Glutamatergic neuron (in vitro differentiated cells): Measurements from ENCODE around the gene FAM163B. TPM values are rescaled to one million over a fixed set of nuclear protein-coding genes. Genes with fewer than 3 reads are reported as not detected.

Experiments
- DNase-seq: peaks from one replicate; pipeline ENCODE4 v3.0.0; 2022
- H3K27ac Mint-ChIP-seq: one replicate; pipeline ENCODE4 v1.8.0; 2020; ENCODE audit warnings: mild to moderate bottlenecking, mixed read lengths, inconsistent platforms; ENCODE audit not compliant: unreplicated experiment
- H3K27me3 Mint-ChIP-seq: one replicate; pipeline ENCODE4 v1.8.0; 2020; ENCODE audit warnings: mild to moderate bottlenecking, moderate library complexity, mixed read lengths, inconsistent platforms; ENCODE audit not compliant: unreplicated experiment
- H3K36me3 Mint-ChIP-seq: one replicate; pipeline ENCODE4 v1.8.0; 2020; ENCODE audit warnings: mild to moderate bottlenecking, mixed read lengths, inconsistent platforms; ENCODE audit not compliant: unreplicated experiment
- H3K4me1 Mint-ChIP-seq: one replicate; pipeline ENCODE4 v1.8.0; 2020; ENCODE audit warnings: mild to moderate bottlenecking, low read depth, mixed read lengths, inconsistent platforms; ENCODE audit not compliant: unreplicated experiment
- H3K4me3 Mint-ChIP-seq: one replicate; pipeline ENCODE4 v1.8.0; 2020; ENCODE audit warnings: mild to moderate bottlenecking, mixed read lengths, inconsistent platforms; ENCODE audit not compliant: unreplicated experiment
- H3K9me3 Mint-ChIP-seq: one replicate; pipeline ENCODE4 v1.8.0; 2020; ENCODE audit warnings: mild to moderate bottlenecking, moderate library complexity, mixed read lengths, inconsistent platforms; ENCODE audit not compliant: unreplicated experiment
- CTCF ChIP-seq: fragments of 200-600 bp; sonication (generic); IDR thresholded peaks from one replicate; pipeline ENCODE4 v1.5.0; 2021; ENCODE audit not compliant: partially characterized antibody, unreplicated experiment
- total RNA-seq: library from RNA; stranded (reverse); fragmentation: NEBNext Ultra II Directional; extraction: Animal tissue kit (Norgen Biotek cat#: 25700); gene quantifications from one replicate; pipeline ENCODE4 v1.2.1, GENCODE V29; 2021; ENCODE audit not compliant: unreplicated experiment

Gene FAM163B
- total RNA-seq, 1 donor from 2014 or later: 0.51 TPM

DNA sequence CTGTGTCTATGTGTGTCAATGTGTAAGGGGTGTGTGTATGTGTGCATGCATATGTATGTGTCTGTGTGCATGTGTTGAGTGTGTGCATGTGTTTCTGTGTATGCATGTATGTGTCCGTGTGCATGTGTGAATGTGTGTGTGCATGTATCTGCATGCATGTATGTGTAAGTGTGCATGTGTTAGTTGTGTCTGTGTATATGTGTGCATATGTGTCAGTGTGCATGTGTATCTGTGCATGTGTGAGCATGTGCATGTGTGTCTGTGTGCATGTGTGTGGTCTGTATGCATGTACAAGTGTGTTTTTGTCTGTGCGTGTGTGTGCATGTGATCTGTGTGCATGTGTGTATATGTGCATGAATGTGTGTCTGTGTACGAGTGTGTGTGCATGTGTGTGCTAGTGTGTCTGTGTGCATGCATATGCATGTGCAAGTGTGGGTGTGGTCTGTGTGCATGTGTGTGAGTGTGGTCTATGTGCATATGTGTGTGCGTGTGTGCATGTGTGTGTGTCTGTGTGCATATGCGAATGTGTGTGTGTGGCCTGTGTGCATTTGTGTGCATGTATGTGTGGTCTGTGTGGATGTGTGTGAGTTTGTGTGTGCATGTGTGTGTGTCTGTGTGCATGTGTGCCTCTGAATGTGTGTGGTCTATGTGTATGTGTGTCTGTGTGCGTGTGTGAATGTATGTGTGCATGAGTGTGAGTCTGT lies 9.6 kb downstream of the FAM163B start:
- Mint-ChIP-seq H3K4me3 (no peak overlapping the region), H3K27me3 (peaks cover 16% of the 10 kb centered on the region), H3K9me3 (peaks cover 14% of the 10 kb centered on the region), H3K4me1 (peaks cover 11% of the 10 kb centered on the region), H3K27ac (no peak overlapping the region), H3K36me3 (peaks cover 23% of the 10 kb centered on the region)
- no peak for DNase-seq
- TF ChIP-seq CTCF: no peak

- Mint-ChIP-seq H3K27ac (no peak overlapping the region), H3K36me3 (peaks cover 23% of the 10 kb centered on the region), H3K9me3 (peaks cover 15% of the 10 kb centered on the region), H3K4me3 (no peak overlapping the region), H3K27me3 (peaks cover 20% of the 10 kb centered on the region), H3K4me1 (peaks cover 8% of the 10 kb centered on the region)
- TF ChIP-seq CTCF: no peak
- no peak for DNase-seq
These were observed 10.2 kb downstream of the FAM163B start for GRCh38 chr9:133598978-133599377.

- Mint-ChIP-seq H3K9me3 (peaks cover 15% of the 10 kb centered on the region), H3K36me3 (peaks cover 23% of the 10 kb centered on the region), H3K4me1 (peaks cover 6% of the 10 kb centered on the region), H3K27ac (no peak overlapping the region), H3K27me3 (peaks cover 19% of the 10 kb centered on the region), H3K4me3 (no peak overlapping the region)
- no peak for TF ChIP-seq CTCF
- no peak for DNase-seq
These were observed 11.8 kb downstream of the FAM163B start for GRCh38 chr9:133597316-133597957.

DNA sequence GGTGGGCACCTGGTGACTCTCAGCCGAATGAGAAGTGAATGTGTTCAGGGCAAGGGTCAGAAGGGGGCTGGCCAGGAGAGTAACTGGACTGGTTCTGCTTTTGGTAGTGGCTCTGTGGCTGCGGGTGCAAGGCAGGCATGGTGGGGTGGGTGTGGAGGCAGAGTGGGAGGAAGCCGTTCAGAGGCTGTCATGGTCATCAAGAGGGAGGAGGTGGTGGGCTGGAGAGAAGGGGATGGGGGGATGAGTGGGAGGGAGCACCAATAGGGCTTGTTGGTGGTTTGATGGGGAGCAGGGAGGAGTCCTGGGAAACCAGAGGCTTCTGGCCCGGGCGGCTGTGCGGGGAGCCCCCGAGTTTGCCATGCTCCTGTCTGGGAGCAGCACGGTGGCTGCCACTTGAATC lies 13.3 kb downstream of the FAM163B start:
- no peak for DNase-seq
- H3K4me3 Mint-ChIP-seq: no peak overlapping the region
- H3K9me3 Mint-ChIP-seq: peaks cover 14% of the 10 kb centered on the region
- peaks cover 14% of the 10 kb centered on the region for H3K27me3 Mint-ChIP-seq
- H3K27ac Mint-ChIP-seq: no peak overlapping the region
- H3K36me3 Mint-ChIP-seq: peaks cover 23% of the 10 kb centered on the region
- TF ChIP-seq CTCF: no peak
- no peaks in the 10 kb centered on the region for H3K4me1 Mint-ChIP-seq

DNA sequence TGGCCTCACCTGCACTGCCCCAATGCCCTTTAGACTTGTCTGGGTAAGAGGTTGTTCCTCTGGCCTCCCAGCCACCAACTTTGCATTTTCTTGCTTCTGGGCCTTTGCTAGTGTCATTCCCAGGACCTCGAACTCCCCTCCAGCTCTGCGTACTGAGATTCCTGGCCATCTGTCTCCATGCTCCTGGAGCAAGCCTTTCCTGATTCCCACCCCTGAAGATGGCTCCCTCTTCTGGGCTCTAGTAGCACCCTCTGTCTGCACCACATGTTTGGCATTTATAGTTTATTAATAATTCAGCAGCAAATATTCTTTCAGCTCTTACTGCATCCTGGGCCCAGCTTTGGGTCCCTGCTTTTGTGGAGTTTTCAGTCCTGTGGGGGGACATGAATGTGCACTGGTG lies 14.9 kb downstream of the FAM163B start:
- no peak overlapping the region for H3K27ac Mint-ChIP-seq
- peaks cover 23% of the 10 kb centered on the region for H3K36me3 Mint-ChIP-seq
- TF ChIP-seq CTCF: no peak
- DNase-seq: no peak
- H3K4me1 Mint-ChIP-seq: no peaks in the 10 kb centered on the region
- H3K27me3 Mint-ChIP-seq: peaks cover 14% of the 10 kb centered on the region
- peaks cover 14% of the 10 kb centered on the region for H3K9me3 Mint-ChIP-seq
- H3K4me3 Mint-ChIP-seq: no peak overlapping the region
